ENCODE results near the gene TRIP12.
"Not testable (repeated sequence)": the region's sequence is repeated elsewhere in the genome, so short reads cannot be mapped to it uniquely, and the experiment has no call there.

The TRIP12 gene

DNA sequence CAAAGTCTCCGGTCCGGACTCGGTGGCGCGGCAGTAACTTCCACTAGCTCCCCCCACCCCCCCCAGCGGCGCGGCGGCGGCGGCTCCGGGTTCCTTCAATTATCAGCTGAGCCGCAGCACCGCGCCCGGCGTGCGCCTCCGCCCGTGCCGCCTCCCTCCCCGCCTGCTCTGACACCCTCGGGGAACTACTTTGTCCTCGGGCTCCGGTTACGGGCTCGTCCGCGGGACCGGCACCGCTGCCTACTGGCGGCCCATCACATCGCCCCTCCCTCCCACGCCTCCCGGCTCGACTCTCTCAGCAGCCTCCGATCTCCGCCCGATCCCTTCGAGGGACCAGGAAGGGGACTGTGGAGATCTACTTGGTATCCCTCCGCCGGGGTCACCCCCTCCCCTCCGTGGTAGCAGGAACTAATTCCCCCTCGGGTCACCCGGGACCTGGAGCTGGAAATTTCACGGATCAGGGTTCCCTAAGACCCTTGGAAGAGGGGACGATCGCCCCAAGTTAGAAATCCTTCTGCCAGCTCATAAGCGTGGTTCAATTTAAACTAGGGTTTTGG lies at the start of gene TRIP12:
TSS of gene TRIP12 (minus strand) at position 118 of the 557 bp plus-strand sequence. CDS start 41,930 bp downstream, outside the sequence.
- DNase-seq (ENCODE audit: low read depth, low spot score) = peak; percentile 72

DNA sequence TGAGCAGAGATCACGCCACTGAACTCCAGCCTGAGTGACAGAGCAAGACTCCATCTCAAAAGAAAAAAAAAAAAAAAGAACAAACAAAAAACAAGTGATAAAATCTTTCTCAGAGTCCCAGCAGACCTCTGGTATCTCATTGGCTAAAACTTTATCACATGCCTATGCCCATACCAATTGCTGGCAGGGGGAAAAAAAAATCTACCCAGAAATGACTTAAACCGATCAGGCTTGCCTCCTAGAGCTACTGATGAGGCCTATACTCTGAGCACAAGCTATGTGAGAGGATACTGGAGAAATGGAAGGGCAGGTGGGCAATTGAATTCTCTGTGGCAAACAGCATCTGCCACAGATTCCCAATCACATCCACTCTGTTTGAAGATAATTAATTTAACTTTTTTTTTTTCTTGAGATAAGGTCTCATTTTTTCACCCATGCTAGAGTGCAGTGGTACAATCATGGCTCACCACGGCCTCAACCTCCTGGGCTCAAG lies 49.5 kb upstream of the TRIP12 start:
- DNase-seq (ENCODE audit: low read depth, low spot score) = no peak

DNA sequence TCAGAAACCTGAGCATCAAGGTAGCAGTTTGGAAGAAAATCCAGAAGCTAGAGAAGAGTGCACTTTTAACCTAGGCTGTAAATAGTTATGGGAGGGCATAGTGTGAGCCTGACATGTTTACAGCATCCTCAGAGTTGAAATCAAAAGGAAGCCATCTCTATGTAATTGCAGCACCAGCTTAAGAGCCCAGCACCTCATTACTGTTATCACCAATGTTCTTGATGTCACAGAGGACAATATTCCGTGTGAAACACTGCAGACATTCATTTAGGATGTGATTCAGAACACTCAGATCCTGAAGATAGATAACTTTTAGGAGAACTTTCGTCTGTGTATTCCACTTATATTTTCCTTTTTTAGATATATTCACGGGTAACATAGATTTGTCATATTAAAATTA lies 48.6 kb upstream of the TRIP12 start:
- no peak for DNase-seq (ENCODE audit: low read depth, low spot score)

DNA sequence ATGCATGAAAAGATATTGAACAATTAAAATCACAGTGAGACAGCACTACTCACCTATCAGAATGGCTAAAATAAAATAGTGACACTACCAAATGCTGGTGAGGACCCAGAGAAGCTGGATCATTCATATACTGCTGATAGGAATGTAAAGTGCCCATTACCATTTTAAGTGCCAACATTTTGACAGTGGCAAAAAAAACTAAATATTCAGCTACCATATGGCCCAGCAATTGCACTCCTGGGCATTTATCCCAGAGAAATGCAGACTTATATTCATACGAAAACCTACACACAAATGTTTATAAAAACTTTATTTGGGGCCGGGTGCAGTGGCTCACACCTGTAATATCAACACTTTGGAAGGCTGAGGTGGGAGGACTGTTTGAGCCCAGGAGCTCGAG lies 48.1 kb upstream of the TRIP12 start:
- DNase-seq (ENCODE audit: low read depth, low spot score) = no peak

GRCh38 chr2:229963596-229963995 lies 41.8 kb upstream of the TRIP12 start:
- not testable (repeated sequence) for DNase-seq (ENCODE audit: low read depth, low spot score)

- DNase-seq (ENCODE audit: low read depth, low spot score) = no peak
Measured at GRCh38 chr2:229956491-229956890, 34.7 kb upstream of the TRIP12 start.

DNA sequence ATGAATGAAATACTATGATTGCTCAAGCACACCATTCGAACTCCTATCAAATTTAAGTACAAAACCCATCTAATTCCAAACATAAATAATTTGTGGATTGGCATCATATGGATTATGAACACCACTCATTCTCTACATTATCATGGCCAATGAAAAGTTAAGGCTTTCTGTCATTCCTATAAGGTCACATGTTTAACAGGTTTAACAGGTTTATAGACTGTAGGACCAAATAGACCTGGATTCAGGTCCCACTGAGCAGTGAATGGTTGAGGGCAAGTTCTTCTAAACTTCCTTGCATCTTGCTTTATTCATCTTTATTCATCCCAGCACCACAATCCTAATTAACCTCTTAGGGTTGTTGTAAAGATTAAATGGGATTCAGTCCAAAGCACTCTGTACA lies 33.9 kb upstream of the TRIP12 start:
- DNase-seq (ENCODE audit: low read depth, low spot score) = no peak

- no peak for DNase-seq (ENCODE audit: low read depth, low spot score)
Measured at GRCh38 chr2:229952256-229952835, 30.5 kb upstream of the TRIP12 start.

DNA sequence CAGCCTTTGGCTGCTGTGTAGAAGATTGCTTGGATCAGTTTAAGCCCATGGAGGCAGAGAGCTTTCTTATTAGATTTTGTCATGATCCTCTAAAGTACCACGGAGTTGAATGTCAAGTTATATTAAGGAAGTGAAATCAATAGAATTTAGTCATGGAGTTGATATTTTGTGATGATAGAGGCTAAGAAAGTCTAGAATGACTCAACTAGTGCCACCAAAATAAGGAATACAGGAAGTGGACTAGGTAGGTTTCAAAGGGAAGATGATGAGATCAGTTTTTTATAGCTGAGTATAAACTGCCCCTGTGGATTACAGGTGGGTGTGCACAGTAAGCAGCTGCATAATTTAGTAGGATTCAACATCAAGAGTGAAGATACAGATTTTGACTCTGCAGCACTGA lies 25.7 kb upstream of the TRIP12 start:
- no peak for DNase-seq (ENCODE audit: low read depth, low spot score)

- DNase-seq (ENCODE audit: low read depth, low spot score) = no peak
Measured at GRCh38 chr2:229945975-229946374, 24.2 kb upstream of the TRIP12 start.

DNA sequence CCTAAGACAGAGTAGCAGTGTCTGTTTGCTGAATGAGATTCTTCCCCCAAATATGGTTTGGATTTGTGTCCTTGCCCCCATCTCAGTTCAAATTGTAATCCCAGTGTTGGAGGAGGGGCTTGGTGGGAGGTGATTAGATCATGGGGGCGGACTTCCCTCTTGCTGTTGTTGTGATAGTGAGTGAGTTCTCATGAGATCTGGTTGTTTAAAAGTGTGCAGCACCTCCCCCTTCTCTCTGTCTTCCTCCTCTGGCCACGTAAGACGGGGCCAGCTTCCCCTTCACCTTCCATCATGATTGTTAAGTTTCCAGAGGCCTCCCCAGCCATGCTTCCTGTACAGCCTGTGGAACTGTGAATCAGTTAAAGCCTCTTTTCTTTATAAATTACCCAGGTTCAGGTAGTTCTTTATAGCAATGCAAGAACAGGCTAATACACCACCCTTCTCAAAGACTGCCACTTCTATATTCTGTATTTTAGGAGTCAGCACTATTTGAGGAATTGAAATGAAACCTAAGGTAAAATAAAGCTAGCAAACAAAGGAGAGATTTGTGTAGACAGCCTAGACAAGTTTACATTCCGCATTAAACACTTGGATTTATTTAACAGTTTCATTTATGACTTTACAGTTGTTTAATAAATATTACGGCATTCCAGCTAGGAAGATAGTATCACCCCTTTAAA lies 22.1 kb upstream of the TRIP12 start:
- DNase-seq (ENCODE audit: low read depth, low spot score) = no peak

DNA sequence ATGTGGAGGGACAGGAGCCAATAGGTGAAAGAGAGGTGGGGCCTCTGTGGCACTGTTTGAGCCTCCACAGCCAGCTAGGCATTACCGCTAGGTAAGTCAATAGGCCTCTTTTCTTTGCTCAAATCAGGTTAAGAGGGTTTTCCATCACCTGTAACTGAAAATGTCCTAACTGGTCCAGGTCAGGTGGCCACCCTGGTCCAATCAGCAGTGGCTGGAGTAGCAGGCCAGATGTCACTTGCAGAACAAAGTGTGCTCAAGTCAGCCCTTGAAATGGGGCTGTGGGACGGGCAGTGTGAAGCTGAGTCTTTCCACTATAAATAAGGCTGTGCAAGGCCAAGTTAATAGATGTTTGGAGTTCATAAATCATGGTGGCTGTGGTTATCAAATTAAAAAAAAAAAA lies 21.4 kb upstream of the TRIP12 start:
- no peak for DNase-seq (ENCODE audit: low read depth, low spot score)

DNA sequence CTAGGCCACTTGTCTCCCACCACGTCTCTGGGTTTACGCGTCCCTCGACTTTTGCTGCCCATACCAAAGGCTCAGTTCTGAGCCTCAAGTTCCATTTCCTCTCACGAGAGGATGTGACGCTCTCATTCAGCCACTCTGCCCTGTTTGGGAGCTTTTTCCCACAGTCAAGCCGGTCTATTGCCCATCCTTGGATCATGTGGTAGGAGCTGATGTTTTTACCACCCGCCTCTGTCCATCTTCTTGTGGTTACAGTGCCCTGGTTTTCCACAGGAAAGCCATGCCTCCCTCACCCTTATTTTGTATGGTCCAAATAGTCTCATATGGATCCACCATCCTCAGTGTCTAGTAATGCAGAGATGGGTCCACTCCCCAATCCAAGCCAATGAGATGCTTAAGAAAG lies 20.9 kb upstream of the TRIP12 start:
- no peak for DNase-seq (ENCODE audit: low read depth, low spot score)

DNA sequence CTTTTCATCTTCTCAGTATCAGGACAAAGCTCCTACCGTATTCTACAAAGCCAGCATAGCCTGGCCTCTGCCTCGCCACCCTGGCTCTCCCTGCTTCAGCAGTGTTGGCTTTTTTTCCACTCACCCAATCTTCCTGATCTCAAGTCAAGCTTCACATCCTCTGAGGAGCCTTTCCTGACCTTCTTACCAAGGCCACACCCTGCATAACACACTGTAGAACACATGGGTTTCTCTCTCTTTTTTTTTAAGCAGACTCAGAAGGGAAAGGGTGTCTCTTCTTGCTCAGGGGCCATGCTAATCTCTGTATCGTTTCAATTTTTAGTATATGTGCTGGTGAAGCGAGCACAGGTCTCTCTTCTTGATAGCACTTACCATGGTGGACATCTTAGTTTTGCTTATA lies 15.7 kb upstream of the TRIP12 start:
- DNase-seq (ENCODE audit: low read depth, low spot score) = no peak

DNA sequence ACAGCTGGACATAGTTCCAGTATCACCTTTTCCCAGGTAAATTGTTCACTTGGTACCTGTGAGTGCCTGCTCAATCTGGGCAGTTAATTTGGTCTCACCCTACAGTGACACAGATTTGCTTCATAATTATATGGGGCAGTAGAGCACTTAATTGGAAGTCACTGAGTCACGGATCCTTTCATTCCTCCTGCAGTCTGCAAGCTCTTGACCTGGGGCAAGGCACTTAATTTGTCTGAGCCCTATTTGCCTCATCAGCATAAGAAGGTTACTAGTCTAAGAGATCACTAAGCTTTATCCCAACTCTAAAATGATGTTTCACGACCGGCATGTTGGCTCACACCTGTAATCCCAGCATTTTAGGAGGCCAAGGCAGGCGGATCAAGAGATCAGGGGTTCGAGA lies 9.4 kb upstream of the TRIP12 start:
- DNase-seq (ENCODE audit: low read depth, low spot score) = no peak

GRCh38 chr2:229930656-229931055 lies 8.8 kb upstream of the TRIP12 start:
- no peak for DNase-seq (ENCODE audit: low read depth, low spot score)

- DNase-seq (ENCODE audit: low read depth, low spot score) = no peak
Measured at GRCh38 chr2:229927817-229928321, 6.1 kb upstream of the TRIP12 start.

DNA sequence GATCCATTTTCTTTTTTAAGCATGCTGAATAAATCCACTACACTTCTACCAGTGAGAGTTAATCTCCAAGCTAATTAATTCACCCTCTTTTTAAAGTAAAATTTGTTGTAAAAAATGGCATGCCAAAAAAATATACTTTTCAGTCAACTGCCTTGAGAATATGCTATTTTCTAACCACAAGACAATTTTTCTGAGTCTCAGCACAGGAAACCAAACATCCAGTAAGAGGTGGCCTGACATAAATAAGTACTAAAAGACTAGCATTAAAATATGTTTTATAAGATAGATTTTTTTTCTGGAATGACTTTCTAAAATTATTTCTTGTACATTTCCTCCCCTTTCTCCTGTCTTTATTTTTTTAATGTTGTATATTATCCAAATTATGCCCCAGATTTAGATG lies 3.4 kb upstream of the TRIP12 start:
- no peak for DNase-seq (ENCODE audit: low read depth, low spot score)

GRCh38 chr2:229924541-229924940 lies 2.7 kb upstream of the TRIP12 start:
- not testable (repeated sequence) for DNase-seq (ENCODE audit: low read depth, low spot score)

GRCh38 chr2:229922449-229923386 lies 909 bp upstream of the TRIP12 start, which contains the start of gene FBXO36:
TSS of gene FBXO36 (plus strand) at chr2:229922503. CDS start at chr2:229922514, 11 bp downstream.
- DNase-seq (ENCODE audit: low read depth, low spot score) = peak; percentile 79

DNA sequence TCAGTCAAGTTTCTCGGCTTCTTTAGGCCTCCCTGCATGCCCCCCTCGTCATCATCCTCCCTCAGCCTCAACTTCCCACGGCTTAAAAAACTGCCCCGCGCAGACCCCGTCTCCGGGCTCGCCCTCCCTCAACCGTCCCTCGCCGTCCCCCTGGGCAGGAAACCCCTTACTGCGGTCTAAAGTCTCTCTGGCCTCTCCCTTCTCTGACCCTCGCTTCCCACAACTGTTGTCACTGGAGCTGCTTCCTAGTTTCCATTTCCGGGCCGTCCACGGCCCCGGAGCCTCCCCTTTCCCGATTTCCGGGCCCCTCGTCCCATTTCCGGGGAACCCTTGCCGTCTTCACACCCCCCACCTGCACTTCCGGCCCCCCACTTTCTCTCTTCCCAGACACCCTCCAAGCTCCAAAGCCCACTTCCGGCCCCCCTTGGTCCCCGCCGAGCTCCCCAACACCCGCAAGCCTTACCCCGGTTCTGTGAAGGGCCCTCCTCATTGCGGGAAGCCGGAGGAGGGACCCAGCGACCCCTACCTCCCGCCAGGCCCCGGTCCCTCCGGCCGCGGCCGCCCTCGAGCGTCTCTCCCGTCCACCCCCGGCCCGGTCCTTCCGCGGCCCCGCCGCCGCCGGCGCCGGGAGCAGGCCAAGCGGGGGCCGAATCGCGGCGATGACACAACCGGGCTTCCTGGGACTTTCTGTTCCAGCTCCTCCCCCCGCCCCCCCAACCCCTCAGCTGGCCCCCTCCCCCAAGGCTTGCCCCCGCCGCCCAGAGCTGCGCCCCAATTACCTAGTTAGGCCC lies 513 bp downstream of the TRIP12 start:
- peak; percentile 18 for DNase-seq (ENCODE audit: low read depth, low spot score)
